CD4-positive, alpha-beta T cell treated with Interleukin-2 at 100 ng/mL for 4 hours (primary cell): ENCODE results near the gene FCRL2.

Source experiments
- DNase-seq: peaks from one replicate; pipeline ENCODE4 v3.0.0-alpha.2; 2020; ENCODE audit warnings: low spot score

FCRL2 gene

DNA sequence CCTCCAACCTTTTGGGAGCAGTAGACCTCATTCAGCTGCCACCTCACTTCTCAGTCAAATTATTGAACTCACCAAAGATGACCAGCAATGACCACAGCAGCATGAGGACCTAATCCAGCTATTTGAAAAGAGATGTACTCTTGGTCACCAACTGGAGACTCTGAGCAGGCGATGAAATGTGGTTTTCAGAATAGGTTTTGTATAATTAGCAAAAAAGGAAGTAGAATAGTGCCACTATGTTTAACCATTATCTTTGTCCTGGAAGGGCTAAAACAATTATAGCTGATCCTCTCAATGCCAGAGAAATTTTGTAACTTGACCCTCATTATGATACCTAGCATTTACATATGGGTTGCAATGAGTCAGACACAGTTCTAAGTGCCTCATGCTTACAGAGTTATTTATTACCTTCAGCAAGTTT, at the start of gene FCRL2:
FCRL2 (minus strand) TSS at position 162 of the 421 bp plus-strand sequence; CDS start at position 103, 59 bp downstream.
- no peak for DNase-seq

- DNase-seq, result no peak
These were observed 43.4 kb upstream of the FCRL2 start for GRCh38 chr1:157820299-157820698.

DNA sequence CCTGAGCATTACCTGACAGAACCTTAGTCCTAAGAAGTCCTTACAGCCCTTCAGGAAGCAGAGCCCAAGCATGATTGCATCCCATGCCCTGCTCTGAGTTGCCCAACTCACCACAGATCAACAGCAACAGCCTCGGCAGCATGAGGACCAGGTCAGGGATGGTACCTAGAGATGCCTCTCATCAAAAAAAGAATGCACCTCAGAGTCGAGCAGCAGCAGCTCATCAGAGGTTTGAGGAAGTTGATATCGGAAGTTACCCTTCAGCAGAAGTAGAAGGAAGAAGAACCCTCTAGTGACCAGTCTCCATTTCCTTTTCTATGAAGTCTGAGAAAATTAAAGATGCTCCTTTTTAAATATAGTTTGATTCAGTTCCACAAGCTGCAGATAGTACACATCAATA, 43.0 kb upstream of the FCRL2 start, which contains the start of gene FCRL1:
FCRL1 (minus strand) TSS at position 225 of the 400 bp plus-strand sequence; CDS start at position 142, 83 bp downstream.
- peak; percentile 1 for DNase-seq

- DNase-seq, result no peak
These were observed 42.3 kb upstream of the FCRL2 start for GRCh38 chr1:157819215-157819614.

- DNase-seq, result no peak
These were observed 36.3 kb upstream of the FCRL2 start for GRCh38 chr1:157813269-157813668.

GRCh38 chr1:157806431-157807149, 29.7 kb upstream of the FCRL2 start:
- DNase-seq, result no peak

GRCh38 chr1:157803851-157804250, 26.9 kb upstream of the FCRL2 start:
- DNase-seq, result no peak

- DNase-seq, result no peak
These were observed 23.1 kb upstream of the FCRL2 start for GRCh38 chr1:157799996-157800395.

- no peak for DNase-seq
These were observed 21.3 kb upstream of the FCRL2 start for GRCh38 chr1:157798211-157798610.

DNA sequence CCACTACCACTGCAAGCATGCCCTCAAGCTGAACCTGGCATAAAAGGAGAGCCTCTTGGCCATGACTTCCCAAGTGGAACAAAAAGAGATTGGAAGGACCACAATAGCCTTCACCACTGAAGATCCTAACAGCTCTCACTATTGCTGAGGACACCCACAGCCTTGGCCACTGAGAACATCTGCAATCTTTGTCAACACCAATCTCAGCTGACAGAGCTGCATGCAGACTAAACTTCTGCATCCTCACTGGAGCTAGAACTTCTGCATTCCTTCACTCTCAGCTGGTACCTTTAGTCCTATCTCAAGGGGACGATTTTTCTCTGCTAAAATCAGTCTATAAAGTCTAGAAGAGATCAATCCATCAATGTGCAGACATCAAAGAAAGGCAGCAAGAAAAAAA, 8.3 kb upstream of the FCRL2 start:
- no peak for DNase-seq

DNA sequence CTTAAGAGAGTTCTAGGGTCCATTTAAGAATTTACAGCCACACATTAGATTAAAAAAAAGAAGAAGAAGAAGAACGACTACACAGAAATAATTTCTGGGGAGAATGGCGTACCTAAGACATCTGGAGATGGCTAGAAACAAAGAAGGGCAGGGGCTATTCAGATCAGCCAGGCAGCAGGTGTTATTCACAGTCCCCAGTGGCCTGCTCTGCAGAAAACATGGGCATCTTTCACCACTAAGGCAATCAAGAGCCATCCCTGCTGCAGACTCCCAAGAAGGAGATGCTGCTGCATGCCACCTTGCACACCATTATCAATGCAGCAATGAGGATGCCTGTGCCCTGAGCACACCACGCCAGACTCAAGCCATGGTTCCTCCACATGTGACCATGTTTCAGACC, 7.9 kb upstream of the FCRL2 start:
- no peak for DNase-seq

DNA sequence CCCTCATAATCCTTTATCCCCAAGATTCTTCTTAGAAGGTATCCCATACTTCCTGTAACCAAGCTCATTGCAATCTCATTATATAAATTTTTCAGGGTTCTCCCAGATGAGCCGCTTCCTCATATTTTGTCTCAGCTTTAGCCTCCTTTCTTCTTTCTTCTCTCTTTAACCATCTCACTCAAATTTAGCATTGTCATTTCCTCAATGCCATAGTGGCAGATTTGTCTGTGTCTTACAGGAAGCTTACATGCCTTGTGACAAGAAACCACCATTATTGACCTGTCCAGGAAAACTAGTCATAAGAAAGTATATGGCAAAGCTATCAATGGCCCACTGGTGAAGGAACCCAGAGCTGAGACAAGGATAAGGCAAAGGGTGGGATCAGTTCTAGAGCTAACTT, 6.0 kb upstream of the FCRL2 start:
- DNase-seq, result no peak

GRCh38 chr1:157781048-157781447, 4.1 kb upstream of the FCRL2 start:
- no peak for DNase-seq

- no peak for DNase-seq
These were observed 1.6 kb downstream of the FCRL2 start for GRCh38 chr1:157775101-157775870.

GRCh38 chr1:157774412-157774811, 2.5 kb downstream of the FCRL2 start:
- no peak for DNase-seq

DNA sequence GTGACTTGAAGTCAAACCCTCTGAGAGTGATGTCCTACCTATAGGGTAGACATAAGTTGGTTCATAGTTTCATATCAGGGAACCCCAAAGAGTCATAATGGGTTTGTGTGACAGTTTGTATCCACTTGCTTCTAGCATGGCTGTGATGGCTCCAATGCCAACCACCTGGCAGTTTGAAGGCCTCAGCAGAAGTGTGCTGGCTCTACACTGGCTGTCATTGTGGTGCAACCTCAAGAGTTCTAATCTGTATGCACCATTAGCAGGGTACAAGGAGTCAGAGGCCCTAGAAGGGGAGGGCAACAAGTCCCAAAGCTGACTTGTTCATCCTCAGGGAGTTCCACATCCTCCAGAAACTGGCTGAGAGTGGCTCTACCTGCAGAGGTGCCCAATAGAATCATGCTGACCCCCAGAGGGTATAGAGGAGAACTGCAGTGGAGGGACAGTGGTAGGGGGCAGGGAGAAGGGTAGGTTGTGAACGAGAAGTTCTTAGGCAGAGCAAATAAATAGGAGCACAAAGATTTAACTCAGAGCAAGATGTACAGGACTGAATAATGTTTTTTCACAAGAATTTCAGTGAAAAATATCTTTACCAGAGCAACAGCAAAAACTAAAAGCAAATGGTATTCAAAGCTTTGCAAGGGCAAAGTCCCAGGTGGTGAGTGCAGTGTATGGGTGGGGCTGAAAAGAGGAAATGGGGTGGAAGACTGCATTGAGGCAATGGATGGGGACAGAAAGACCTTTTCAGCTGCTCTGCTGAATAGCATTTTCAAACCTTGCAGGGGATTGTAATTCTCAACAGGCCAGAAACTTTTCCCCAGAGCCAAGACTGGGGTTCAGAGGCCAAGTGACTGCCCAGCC, 3.2 kb downstream of the FCRL2 start:
- peak; percentile 13 for DNase-seq

DNA sequence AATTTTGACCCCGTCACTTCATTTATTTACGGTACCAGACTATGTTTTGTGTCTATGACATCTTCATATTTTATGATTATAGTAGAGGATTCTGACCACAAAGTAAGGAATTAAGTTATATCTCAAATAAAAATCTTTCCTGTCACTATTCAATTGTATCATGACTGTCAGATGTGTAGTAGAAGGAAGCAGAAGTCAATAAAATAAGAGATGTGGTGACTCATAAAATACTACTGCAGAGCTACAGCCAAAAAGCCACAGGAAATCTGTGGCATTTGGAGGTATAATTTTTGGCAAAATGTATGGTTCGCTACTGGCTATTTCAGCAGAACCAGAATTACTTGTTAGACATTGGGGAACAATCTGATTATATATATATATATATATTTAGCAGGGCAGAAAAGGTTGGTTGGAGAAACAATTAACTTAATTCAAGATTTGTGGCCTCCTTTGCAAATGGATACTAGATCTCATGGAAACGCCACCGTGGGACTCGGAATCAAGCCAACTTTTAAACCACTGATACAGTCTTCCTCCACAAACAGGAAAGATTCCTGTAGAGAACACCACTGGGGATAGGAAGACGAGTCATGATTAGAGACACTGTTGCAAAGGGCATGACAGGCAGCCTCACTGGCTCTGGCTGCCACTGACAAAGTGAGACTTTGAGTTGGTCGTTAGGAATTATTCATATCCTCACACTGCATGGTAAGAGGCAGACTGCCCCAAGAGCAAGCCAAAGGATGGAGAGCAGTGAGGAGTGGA, 5.1 kb downstream of the FCRL2 start:
- DNase-seq, result no peak

- no peak for DNase-seq
These were observed 6.4 kb downstream of the FCRL2 start for GRCh38 chr1:157770442-157771043.

- no peak for DNase-seq
These were observed 10.1 kb downstream of the FCRL2 start for GRCh38 chr1:157766792-157767191.

DNA sequence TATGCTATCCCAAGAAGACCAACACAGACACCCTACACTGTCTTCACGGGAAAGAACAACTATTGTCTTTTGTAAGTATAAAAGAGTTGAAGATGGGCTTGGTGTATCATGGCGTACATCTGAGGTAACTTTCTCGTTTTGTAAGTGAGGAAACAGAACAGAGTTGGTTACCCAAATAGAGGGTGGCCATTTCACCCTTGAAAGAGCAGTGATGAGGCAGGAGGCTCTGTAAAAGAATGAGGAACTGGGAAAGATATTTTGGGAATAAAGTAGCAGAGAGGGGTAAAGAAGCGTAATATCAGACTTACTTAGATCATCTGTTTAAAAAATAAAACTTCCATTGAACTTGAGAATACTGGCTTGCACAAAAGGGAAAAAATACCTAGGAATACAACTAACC, 18.9 kb downstream of the FCRL2 start:
- no peak for DNase-seq

GRCh38 chr1:157753611-157754010, 23.3 kb downstream of the FCRL2 start:
- DNase-seq, result no peak
